GM18907 (cell line): Measurements from ENCODE around the gene ZNF800.

Source experiments
- ATAC-seq: cut with Tn5 transposase; IDR thresholded peaks from one replicate; pipeline ENCODE4 v1.9.1; 2021; ENCODE audit warnings: mild to moderate bottlenecking, moderate library complexity; ENCODE audit not compliant: unreplicated experiment

The ZNF800 gene

GRCh38 chr7:127349881-127350280 lies 42.6 kb downstream of the ZNF800 start:
- no peak for ATAC-seq

- ATAC-seq: no peak
Measured at GRCh38 chr7:127348247-127348631, 44.3 kb downstream of the ZNF800 start.

- ATAC-seq: peak; percentile 98
Measured at GRCh38 chr7:127347567-127348246, 44.8 kb downstream of the ZNF800 start.

GRCh38 chr7:127346575-127347256 lies 45.8 kb downstream of the ZNF800 start:
- ATAC-seq: no peak

GRCh38 chr7:127342596-127342995 lies 49.9 kb downstream of the ZNF800 start:
- no peak for ATAC-seq

GRCh38 chr7:127338122-127338521 lies 54.4 kb downstream of the ZNF800 start:
- ATAC-seq: no peak

GRCh38 chr7:127337581-127337980 lies 54.9 kb downstream of the ZNF800 start:
- no peak for ATAC-seq

- ATAC-seq: no peak
Measured at GRCh38 chr7:127336458-127336857, 56.0 kb downstream of the ZNF800 start.

GRCh38 chr7:127332880-127333279 lies 59.6 kb downstream of the ZNF800 start:
- no peak for ATAC-seq

GRCh38 chr7:127330070-127330469 lies 62.4 kb downstream of the ZNF800 start:
- ATAC-seq: no peak

- no peak for ATAC-seq
Measured at GRCh38 chr7:127322832-127323493, 69.5 kb downstream of the ZNF800 start.

- no peak for ATAC-seq
Measured at GRCh38 chr7:127322351-127322750, 70.2 kb downstream of the ZNF800 start.

GRCh38 chr7:127320974-127321373 lies 71.5 kb downstream of the ZNF800 start:
- ATAC-seq: no peak
